ENCODE results near the gene CDH12.

The CDH12 gene

GRCh38 chr5:21792748-21793147 is 1060.4 kb downstream of the CDH12 start:
- no peak overlapping the region for H3K4me3 ChIP-seq (ENCODE audit: low read depth, low read length)
- TF ChIP-seq CTCF (IDR thresholded peaks at IDR 0.05; ENCODE audit: insufficient read depth, low read depth, low read length, missing control alignments): no peak
- no peak for DNase-seq (ENCODE audit: low read depth)

GRCh38 chr5:21791304-21791703 is 1061.8 kb downstream of the CDH12 start:
- no peak for TF ChIP-seq CTCF (IDR thresholded peaks at IDR 0.05; ENCODE audit: insufficient read depth, low read depth, low read length, missing control alignments)
- no peak overlapping the region for H3K4me3 ChIP-seq (ENCODE audit: low read depth, low read length)
- no peak for DNase-seq (ENCODE audit: low read depth)

- H3K4me3 ChIP-seq (ENCODE audit: low read depth, low read length): no peak overlapping the region
- no peak for DNase-seq (ENCODE audit: low read depth)
- no peak for TF ChIP-seq CTCF (IDR thresholded peaks at IDR 0.05; ENCODE audit: insufficient read depth, low read depth, low read length, missing control alignments)
These were observed 1068.7 kb downstream of the CDH12 start for GRCh38 chr5:21784487-21784886.

GRCh38 chr5:21783074-21783679 is 1070.0 kb downstream of the CDH12 start:
- no peak for TF ChIP-seq CTCF (IDR thresholded peaks at IDR 0.05; ENCODE audit: insufficient read depth, low read depth, low read length, missing control alignments)
- no peak for DNase-seq (ENCODE audit: low read depth)
- H3K4me3 ChIP-seq (ENCODE audit: low read depth, low read length): no peak overlapping the region

- no peak for TF ChIP-seq CTCF (IDR thresholded peaks at IDR 0.05; ENCODE audit: insufficient read depth, low read depth, low read length, missing control alignments)
- no peak for DNase-seq (ENCODE audit: low read depth)
These were observed 1076.7 kb downstream of the CDH12 start for GRCh38 chr5:21776466-21776865.

GRCh38 chr5:21774801-21775200 is 1078.3 kb downstream of the CDH12 start:
- no peak for TF ChIP-seq CTCF (IDR thresholded peaks at IDR 0.05; ENCODE audit: insufficient read depth, low read depth, low read length, missing control alignments)
- DNase-seq (ENCODE audit: low read depth): no peak
- H3K4me3 ChIP-seq (ENCODE audit: low read depth, low read length): no peak overlapping the region

More at GRCh38 chr5:21776466-21776865, 1076.7 kb downstream of the CDH12 start:
- no peak overlapping the region for H3K4me3 ChIP-seq (ENCODE audit: low read depth, low read length)

GRCh38 chr5:21774281-21774680 is 1078.9 kb downstream of the CDH12 start:
- H3K4me3 ChIP-seq (ENCODE audit: low read depth, low read length): no peak overlapping the region
- TF ChIP-seq CTCF (IDR thresholded peaks at IDR 0.05; ENCODE audit: insufficient read depth, low read depth, low read length, missing control alignments): no peak
- no peak for DNase-seq (ENCODE audit: low read depth)
